Measurements from ENCODE around the gene ARF6.
"Not testable (repeated sequence)": the region's sequence is repeated elsewhere in the genome, so short reads cannot be mapped to it uniquely, and the experiment has no call there.

- TF ChIP-seq TCF7 (IDR thresholded peaks at IDR 0.05; ENCODE audit: borderline replicate concordance); GABPA (IDR thresholded peaks at IDR 0.05; ENCODE audit: low read depth); CBFB (IDR thresholded peaks at IDR 0.05; ENCODE audit: low read depth); EZH2 (IDR thresholded peaks at IDR 0.05; ENCODE audit: borderline replicate concordance, control insufficient read depth, low read depth, low read length); EP300 (IDR thresholded peaks at IDR 0.05; ENCODE audit: borderline replicate concordance in 1 of 2, control insufficient read depth in 1 of 2, low read depth in 2 of 2, low read length in 2 of 2); RAD21 (IDR thresholded peaks at IDR 0.05; ENCODE audit: insufficient read depth, low read depth, low read length); POLR2A (IDR thresholded peaks at IDR 0.05; ENCODE audit: low read depth, low read length); POLR2AphosphoS5 (IDR thresholded peaks at IDR 0.05; ENCODE audit: low read length): not testable (repeated sequence)
- TF ChIP-seq, protein P1, sequence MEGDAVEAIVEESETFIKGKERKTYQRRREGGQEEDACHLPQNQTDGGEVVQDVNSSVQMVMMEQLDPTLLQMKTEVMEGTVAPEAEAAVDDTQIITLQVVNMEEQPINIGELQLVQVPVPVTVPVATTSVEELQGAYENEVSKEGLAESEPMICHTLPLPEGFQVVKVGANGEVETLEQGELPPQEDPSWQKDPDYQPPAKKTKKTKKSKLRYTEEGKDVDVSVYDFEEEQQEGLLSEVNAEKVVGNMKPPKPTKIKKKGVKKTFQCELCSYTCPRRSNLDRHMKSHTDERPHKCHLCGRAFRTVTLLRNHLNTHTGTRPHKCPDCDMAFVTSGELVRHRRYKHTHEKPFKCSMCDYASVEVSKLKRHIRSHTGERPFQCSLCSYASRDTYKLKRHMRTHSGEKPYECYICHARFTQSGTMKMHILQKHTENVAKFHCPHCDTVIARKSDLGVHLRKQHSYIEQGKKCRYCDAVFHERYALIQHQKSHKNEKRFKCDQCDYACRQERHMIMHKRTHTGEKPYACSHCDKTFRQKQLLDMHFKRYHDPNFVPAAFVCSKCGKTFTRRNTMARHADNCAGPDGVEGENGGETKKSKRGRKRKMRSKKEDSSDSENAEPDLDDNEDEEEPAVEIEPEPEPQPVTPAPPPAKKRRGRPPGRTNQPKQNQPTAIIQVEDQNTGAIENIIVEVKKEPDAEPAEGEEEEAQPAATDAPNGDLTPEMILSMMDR (IDR thresholded peaks at IDR 0.05 in 2 of 3, conservative IDR thresholded peaks at IDR 0.05 in 1 of 3; ENCODE audit: control insufficient read depth in 2 of 3, extremely low read depth in 1 of 3, insufficient read depth in 1 of 3, low read depth in 3 of 3, low read length in 3 of 3): not testable (repeated sequence)
- TF ChIP-seq, protein P2, sequence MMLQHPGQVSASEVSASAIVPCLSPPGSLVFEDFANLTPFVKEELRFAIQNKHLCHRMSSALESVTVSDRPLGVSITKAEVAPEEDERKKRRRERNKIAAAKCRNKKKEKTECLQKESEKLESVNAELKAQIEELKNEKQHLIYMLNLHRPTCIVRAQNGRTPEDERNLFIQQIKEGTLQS (IDR thresholded peaks at IDR 0.05; ENCODE audit: borderline replicate concordance, extremely low read depth, low read depth, low read length): not testable (repeated sequence)
Measured at GRCh38 chr14:49936882-49937281, 44.0 kb downstream of the ARF6 start.
